Amniotic stem cell (primary cell): ENCODE results near the gene PLOD3.

ENCODE experiments used
- DNase-seq: peaks from one replicate; lab custom pipeline; 2025; lab: John Stamatoyannopoulos, UW

PLOD3 gene

GRCh38 chr7:101239191-101239950 is 22.0 kb upstream of the PLOD3 start:
- DNase-seq: no peak

GRCh38 chr7:101238226-101239182 is 21.1 kb upstream of the PLOD3 start:
- DNase-seq: no peak

- no peak for DNase-seq
Measured at GRCh38 chr7:101237206-101238067, 20.1 kb upstream of the PLOD3 start, which contains the start of gene CLDN15. Gene CLDN15 (minus strand): TSS chr7:101237802. CDS start chr7:101237581, 221 bp downstream.

GRCh38 chr7:101236292-101236835 is 19.0 kb upstream of the PLOD3 start:
- no peak for DNase-seq

- DNase-seq: no peak
Measured at GRCh38 chr7:101235522-101235921, 18.1 kb upstream of the PLOD3 start.

GRCh38 chr7:101235050-101235449 is 17.7 kb upstream of the PLOD3 start:
- DNase-seq: no peak

- no peak for DNase-seq
Measured at GRCh38 chr7:101234636-101235035, 17.3 kb upstream of the PLOD3 start.

GRCh38 chr7:101233907-101234547 is 16.6 kb upstream of the PLOD3 start:
- no peak for DNase-seq

- DNase-seq: no peak
Measured at GRCh38 chr7:101232141-101232850, 14.9 kb upstream of the PLOD3 start.

GRCh38 chr7:101231644-101232043 is 14.3 kb upstream of the PLOD3 start:
- DNase-seq: no peak

GRCh38 chr7:101226721-101227120 is 9.3 kb upstream of the PLOD3 start:
- DNase-seq: no peak

- no peak for DNase-seq
Measured at GRCh38 chr7:101225650-101226049, 8.3 kb upstream of the PLOD3 start.

GRCh38 chr7:101223528-101223927 is 6.1 kb upstream of the PLOD3 start:
- DNase-seq: no peak

- no peak for DNase-seq
Measured at GRCh38 chr7:101222275-101222830, 5.0 kb upstream of the PLOD3 start.

- no peak for DNase-seq
Measured at GRCh38 chr7:101220295-101220694, 2.9 kb upstream of the PLOD3 start.

- DNase-seq: no peak
Measured at GRCh38 chr7:101218236-101219125, 1.1 kb upstream of the PLOD3 start.

- DNase-seq: no peak
Measured at GRCh38 chr7:101216860-101217387, 457 bp downstream of the PLOD3 start.

- no peak for DNase-seq
Measured at GRCh38 chr7:101216001-101216859, 1.2 kb downstream of the PLOD3 start.
